GM23338 (cell line): ENCODE measurements around the gene CERS3.

Experiments used
- CREB1 ChIP-seq: fragments of 250-450 bp; sonication (Bioruptor Pico); IDR thresholded peaks from 2 replicates; pipeline ENCODE4 v1.5.0; 2020; ENCODE audit warnings: low read depth, mild to moderate bottlenecking, moderate library complexity
- CTCF ChIP-seq, 2 experiments: fragments of 200-600 bp in 1 of 2; sonication (generic) in 1 of 2; conservative IDR thresholded peaks; 2 replicates each; pipeline versions ENCODE4 v1.5.1 to v1.6.1; 2016 to 2017; ENCODE audit warnings: antibody characterized with exemption in 2 of 2, low read depth in 2 of 2, mild to moderate bottlenecking in 2 of 2, moderate library complexity in 1 of 2
- ETS1 ChIP-seq: IDR thresholded peaks from 2 replicates; pipeline ENCODE4 v1.6.1; 2016; ENCODE audit warnings: antibody characterized with exemption
- POLR2AphosphoS5 ChIP-seq: IDR thresholded peaks from 2 replicates; pipeline ENCODE4 v1.6.1; 2016; ENCODE audit warnings: antibody characterized with exemption, low read depth
- STAT1 ChIP-seq: IDR thresholded peaks from one replicate; pipeline ENCODE4 v1.6.1; 2016; ENCODE audit warnings: antibody characterized with exemption; ENCODE audit not compliant: unreplicated experiment
- ZNF462 ChIP-seq: fragments of 250-450 bp; sonication (Bioruptor Pico); IDR thresholded peaks from 2 replicates; pipeline ENCODE4 v1.5.0; 2020; ENCODE audit warnings: mild to moderate bottlenecking, moderate library complexity
- TF ChIP-seq, protein P1 (sequence below): IDR thresholded peaks from one replicate; pipeline ENCODE4 v1.6.1; 2018; ENCODE audit warnings: antibody characterized with exemption; ENCODE audit not compliant: unreplicated experiment

- peak; percentile 71 to 78 for TF ChIP-seq CTCF (conservative IDR thresholded peaks at IDR 0.05; ENCODE audit: low read depth in 2 of 2)
- no peak for TF ChIP-seq ETS1
- TF ChIP-seq POLR2AphosphoS5, result no peak
- no peak for TF ChIP-seq STAT1
- TF ChIP-seq CREB1 (CRISPR knock-in tag), result no peak
- TF ChIP-seq ZNF462 (CRISPR knock-in tag), result no peak
- TF ChIP-seq, protein P1, sequence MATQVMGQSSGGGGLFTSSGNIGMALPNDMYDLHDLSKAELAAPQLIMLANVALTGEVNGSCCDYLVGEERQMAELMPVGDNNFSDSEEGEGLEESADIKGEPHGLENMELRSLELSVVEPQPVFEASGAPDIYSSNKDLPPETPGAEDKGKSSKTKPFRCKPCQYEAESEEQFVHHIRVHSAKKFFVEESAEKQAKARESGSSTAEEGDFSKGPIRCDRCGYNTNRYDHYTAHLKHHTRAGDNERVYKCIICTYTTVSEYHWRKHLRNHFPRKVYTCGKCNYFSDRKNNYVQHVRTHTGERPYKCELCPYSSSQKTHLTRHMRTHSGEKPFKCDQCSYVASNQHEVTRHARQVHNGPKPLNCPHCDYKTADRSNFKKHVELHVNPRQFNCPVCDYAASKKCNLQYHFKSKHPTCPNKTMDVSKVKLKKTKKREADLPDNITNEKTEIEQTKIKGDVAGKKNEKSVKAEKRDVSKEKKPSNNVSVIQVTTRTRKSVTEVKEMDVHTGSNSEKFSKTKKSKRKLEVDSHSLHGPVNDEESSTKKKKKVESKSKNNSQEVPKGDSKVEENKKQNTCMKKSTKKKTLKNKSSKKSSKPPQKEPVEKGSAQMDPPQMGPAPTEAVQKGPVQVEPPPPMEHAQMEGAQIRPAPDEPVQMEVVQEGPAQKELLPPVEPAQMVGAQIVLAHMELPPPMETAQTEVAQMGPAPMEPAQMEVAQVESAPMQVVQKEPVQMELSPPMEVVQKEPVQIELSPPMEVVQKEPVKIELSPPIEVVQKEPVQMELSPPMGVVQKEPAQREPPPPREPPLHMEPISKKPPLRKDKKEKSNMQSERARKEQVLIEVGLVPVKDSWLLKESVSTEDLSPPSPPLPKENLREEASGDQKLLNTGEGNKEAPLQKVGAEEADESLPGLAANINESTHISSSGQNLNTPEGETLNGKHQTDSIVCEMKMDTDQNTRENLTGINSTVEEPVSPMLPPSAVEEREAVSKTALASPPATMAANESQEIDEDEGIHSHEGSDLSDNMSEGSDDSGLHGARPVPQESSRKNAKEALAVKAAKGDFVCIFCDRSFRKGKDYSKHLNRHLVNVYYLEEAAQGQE, result no peak
Observed at GRCh38 chr15:100383302-100384107, 145.2 kb downstream of the CERS3 start.
